K562 (cell line): Measurements from ENCODE around the gene PEX10.
"Not testable (repeated sequence)": the region's sequence is repeated elsewhere in the genome, so short reads cannot be mapped to it uniquely, and the experiment has no call there.

ENCODE experiments used
- ARID2 ChIP-seq: fragments of 450-650 bp; IDR thresholded peaks from 2 replicates; pipeline ENCODE4 v1.6.1; 2017; ENCODE audit warnings: antibody characterized with exemption, mild to moderate bottlenecking
- PRDM10 ChIP-seq: fragments of 450-650 bp; IDR thresholded peaks from 2 replicates; pipeline ENCODE4 v1.6.1; 2018; ENCODE audit not compliant: partially characterized antibody
- TF ChIP-seq, protein P1 (sequence below): IDR thresholded peaks from 2 replicates; pipeline ENCODE4 v1.6.1; 2016; ENCODE audit warnings: missing genetic modification characterization, missing compliant biosample characterization

- TF ChIP-seq PRDM10, ARID2: not testable (repeated sequence)
- TF ChIP-seq, protein P1, sequence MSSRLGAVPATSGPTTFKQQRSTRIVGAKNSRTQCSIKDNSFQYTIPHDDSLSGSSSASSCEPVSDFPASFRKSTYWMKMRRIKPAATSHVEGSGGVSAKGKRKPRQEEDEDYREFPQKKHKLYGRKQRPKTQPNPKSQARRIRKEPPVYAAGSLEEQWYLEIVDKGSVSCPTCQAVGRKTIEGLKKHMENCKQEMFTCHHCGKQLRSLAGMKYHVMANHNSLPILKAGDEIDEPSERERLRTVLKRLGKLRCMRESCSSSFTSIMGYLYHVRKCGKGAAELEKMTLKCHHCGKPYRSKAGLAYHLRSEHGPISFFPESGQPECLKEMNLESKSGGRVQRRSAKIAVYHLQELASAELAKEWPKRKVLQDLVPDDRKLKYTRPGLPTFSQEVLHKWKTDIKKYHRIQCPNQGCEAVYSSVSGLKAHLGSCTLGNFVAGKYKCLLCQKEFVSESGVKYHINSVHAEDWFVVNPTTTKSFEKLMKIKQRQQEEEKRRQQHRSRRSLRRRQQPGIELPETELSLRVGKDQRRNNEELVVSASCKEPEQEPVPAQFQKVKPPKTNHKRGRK (tag) = not testable (repeated sequence)
These were observed 46.9 kb upstream of the PEX10 start for GRCh38 chr1:2459102-2459753.
